Posterior cingulate gyrus (tissue), 11 donors: Measurements from ENCODE around the gene SHANK2.
A peak's percentile ranks its signal among the peaks of the same experiment; 100 is the strongest.

ENCODE experiments used
- DNase-seq, 10 donors: peaks; one replicate each; pipeline versions ENCODE4 v3.0.0 to v3.0.0-alpha.2; 2020 to 2021; ENCODE audit warnings: mixed read lengths in 3 of 10
- intact Hi-C: fragments of 100-400 bp; cut with DNase I; formaldehyde crosslinking; loops from one replicate; pipeline ENCODE4 v1.15.1; 2023

SHANK2 gene

GRCh38 chr11:71227058-71227659, 25.2 kb downstream of the SHANK2 start:
- DNase-seq: no peak
- intact Hi-C loops: no loop called here

GRCh38 chr11:71223671-71224660, 28.4 kb downstream of the SHANK2 start:
- peak in 2 of 10 donors; percentile 27 to 40 for DNase-seq
- intact Hi-C loops: no loop called here

DNA sequence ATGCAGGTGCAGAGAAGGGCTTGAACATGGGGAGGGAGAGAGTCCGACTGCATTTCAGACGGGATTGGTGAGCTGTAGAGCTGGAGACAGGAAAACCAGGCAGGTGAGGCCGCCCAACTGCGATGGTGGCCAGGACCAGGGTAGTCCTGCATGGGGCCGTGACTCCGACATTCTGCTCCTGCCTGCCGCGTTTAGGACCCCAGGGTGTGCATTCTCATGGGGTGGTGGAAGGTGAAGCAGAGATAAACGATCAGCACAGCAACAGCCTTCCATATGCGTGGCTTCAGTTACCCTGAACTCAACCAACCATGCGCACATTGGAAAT, 29.3 kb downstream of the SHANK2 start:
- intact Hi-C loops: no loop called here
- peak in 3 of 10 donors; percentile 31 to 53 (median 50) for DNase-seq

GRCh38 chr11:71222318-71223080, 29.9 kb downstream of the SHANK2 start:
- DNase-seq: peak in 3 of 10 donors; percentile 23 to 54 (median 50)
- intact Hi-C loops: no loop called here

GRCh38 chr11:71221821-71222220, 30.6 kb downstream of the SHANK2 start:
- intact Hi-C loops: no loop called here

GRCh38 chr11:71221201-71221600, 31.2 kb downstream of the SHANK2 start:
- intact Hi-C loops: no loop called here
- peak in 2 of 10 donors; percentile 22 to 57 for DNase-seq

More at GRCh38 chr11:71221821-71222220, 30.6 kb downstream of the SHANK2 start:
- peak in 2 of 10 donors; percentile 58 to 66 for DNase-seq

- intact Hi-C loops: no loop called here
- DNase-seq: peak in 2 of 10 donors; percentile 14 to 20
These were observed 33.4 kb downstream of the SHANK2 start for GRCh38 chr11:71218789-71219499.

DNA sequence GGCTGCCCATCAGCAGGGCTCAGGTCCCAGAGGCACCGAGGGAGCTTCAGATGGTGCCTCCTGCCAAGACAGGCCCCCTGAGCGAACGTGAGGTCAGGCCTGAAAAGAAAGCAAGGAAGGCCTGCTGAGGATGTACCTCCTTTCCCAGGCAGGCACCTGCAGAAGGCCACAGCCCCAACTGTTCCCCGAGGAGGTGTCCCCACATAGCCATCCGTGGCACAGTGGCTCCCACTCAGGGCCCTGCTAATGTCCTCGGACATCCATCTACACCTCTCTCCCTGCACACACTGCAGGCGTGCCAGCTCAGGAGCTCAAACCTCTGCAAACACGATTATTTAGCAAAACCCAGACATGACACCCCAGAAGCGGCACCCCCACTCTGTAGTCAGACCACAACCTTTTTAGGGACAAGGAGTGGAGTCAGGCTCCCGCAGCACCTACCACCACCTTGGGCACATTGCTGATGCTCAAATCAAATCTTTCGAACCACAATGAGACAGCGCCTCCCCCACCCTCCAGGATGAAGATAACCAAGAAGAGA, 36.9 kb downstream of the SHANK2 start:
- intact Hi-C loops: no loop called here
- DNase-seq: peak in 3 of 10 donors; percentile 32 to 68 (median 57)

DNA sequence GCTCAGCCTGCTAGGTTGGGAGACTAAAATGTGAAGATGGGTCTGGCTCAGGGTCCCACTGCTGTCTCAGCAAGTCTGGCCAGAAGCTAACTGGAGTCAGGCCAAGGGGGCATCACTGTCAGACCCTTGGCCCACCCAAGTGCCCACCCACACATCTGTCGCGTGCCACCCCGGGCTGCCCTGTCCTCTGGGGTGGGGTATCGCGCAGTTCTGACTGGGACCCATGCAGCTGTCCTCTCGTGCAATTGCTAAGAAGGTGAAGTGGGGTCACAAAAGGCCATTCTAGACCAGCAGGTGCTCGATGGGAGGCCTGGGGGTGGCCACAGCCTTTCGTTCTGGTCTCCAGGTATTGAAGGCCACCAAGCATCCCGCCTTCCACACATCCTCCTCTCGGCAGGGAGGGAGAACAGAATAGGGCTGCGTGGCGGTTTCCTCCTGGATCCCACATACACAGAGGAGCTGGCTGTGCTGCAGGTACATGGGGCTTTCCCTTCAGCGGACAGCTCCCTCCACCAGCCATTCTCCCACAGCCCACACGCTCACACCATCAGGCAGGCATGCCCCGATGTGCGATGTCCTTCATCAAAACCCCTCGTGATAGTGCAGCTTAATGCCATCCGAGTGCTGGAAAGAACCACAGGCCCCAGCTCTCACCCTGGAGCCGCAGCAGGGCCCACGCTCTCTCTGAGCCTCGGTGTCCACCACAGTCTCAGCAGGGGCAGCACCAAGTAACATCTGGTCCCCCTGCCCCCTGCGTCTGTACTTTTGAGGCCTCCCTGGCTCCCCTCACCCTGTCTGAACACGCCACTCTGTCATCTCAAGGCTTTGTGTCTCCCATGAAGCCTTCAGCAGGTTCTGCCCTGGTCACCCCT, 37.6 kb downstream of the SHANK2 start:
- intact Hi-C loops: no loop called here
- DNase-seq: peak in 3 of 10 donors; percentile 37 to 76 (median 62)

GRCh38 chr11:71213696-71214552, 38.5 kb downstream of the SHANK2 start:
- intact Hi-C loops: no loop called here

DNA sequence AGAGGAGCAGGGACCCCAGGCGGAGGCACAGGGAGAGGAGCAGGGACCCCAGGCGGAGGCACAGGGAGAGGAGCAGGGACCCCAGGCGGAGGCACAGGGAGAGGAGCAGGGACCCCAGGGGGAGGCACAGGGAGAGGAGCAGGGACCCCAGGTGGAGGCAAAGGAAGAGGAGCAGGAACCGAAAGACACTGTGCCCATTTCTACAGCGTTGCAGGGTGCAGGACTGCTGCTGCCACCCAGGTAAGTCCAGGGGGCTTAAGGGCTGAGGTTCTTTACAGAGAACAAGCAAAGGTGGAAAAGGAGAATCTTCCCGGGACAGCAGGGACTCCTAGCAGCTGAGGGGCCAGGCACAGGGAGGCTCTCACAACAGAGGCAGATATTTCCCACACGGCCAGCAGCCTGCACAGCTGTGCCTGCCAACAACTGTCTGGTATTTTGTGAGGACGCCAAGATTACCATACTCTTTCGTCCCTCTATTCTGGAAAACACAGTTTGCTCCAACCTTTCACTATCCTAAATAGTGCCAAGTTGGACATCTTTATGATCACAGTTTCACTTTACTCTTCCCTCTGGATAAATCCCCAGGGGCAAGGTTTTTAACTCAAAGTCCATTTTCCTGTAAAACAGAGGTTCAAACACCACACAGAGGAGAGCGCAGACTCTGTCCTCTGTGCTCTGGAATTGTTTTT, 39.4 kb downstream of the SHANK2 start:
- intact Hi-C loops: no loop called here
- peak in 3 of 10 donors; percentile 22 to 59 (median 56) for DNase-seq

More at GRCh38 chr11:71213696-71214552, 38.5 kb downstream of the SHANK2 start:
- DNase-seq: peak in 3 of 10 donors; percentile 18 to 55 (median 52)

- DNase-seq: no peak
- intact Hi-C loops: no loop called here
These were observed 40.7 kb downstream of the SHANK2 start for GRCh38 chr11:71211631-71212030.

DNA sequence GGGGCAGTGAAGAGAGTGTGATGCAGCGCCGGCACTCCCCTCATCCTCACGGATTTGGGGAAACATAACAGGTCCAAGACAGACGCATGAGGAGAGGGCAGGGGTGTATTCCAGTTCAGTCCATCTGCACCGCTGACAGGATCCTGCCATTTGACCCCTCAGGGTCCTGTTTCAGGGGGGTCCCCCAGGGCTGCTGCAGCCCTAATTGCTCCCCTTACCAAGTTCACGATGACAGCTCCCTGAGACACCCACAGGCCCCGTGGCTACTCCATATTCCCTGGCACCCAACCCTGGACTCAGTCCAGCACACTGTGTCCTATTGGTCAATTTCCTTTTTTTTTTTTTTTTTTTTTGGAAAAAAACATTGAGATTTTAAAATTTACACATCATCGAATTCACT, 41.5 kb downstream of the SHANK2 start:
- DNase-seq: peak in 1 of 10 donors; percentile 27
- intact Hi-C loops: no loop called here

DNA sequence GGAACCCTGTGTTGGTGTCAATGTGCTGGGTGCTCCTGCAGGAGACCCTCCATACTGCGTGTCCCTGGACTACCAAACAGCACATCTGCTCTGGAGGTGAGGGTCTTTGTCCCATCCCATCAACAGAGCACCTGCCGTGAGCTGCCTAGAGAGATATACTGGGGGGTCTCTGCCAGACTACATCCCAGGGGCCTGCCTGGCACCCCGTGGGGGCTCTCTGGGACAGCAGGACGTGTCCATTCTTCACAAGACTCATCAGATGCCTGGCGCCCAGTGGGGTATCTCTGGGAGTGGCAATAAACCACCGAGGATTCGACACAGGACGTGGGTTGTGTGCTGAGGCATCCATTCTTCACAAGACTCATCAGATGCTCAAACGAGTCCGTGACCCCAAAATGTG, 42.7 kb downstream of the SHANK2 start:
- intact Hi-C loops: no loop called here
- peak in 2 of 10 donors; percentile 26 to 59 for DNase-seq

- DNase-seq: peak in 2 of 10 donors; percentile 26 to 62
- intact Hi-C loops: no loop called here
These were observed 43.2 kb downstream of the SHANK2 start for GRCh38 chr11:71209181-71209580.

- DNase-seq: peak in 2 of 10 donors; percentile 31 to 45
- intact Hi-C loops: no loop called here
These were observed 44.2 kb downstream of the SHANK2 start for GRCh38 chr11:71208011-71208774.
